Measurements from ENCODE around the gene CRLF2.
"Not testable (repeated sequence)": the region's sequence is repeated elsewhere in the genome, so short reads cannot be mapped to it uniquely, and the experiment has no call there.

DNA sequence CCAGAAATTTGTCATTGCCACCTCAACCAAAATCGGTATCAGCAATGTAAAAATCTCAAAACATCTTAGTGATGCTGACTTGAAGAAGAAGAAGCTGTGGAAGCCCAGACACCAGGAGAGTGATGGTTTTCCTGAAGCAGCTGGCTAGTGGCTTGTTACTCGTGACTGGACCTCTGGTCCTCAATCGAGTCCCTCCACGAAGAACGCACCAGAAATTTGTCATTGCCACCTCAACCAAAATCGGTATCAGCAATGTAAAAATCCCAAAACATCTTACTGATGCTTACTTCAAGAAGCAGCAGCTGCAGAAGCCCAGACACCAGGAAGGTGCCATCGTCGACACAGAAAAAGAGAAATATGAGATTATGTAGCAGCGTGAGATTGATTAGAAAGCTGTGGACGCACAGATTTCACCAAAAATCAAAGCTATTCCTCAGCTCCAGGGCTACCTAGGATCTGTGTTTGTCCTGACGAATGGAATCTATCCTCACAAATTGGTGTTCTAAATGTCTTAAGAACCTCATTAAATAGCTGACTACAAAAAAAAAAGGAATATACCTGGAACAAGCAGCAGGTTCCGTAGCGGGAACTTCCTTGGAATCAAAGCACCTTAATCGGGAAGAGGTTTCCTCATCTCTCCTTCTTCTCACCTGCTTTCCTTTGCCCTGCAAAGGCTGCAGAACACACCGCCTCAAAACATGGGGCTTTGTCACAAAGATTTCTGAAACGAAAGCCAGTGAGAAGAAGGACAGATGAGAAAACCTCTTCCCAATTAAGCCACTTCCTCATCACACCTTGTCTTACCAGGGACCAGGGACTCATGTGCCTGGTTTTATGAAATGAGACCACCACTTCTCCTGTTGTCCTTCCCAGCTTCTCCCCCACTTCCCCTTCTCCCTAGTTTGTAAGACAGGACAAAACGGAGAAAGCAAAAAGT is 37.6 kb downstream of the CRLF2 start:
- TF ChIP-seq, protein P1, sequence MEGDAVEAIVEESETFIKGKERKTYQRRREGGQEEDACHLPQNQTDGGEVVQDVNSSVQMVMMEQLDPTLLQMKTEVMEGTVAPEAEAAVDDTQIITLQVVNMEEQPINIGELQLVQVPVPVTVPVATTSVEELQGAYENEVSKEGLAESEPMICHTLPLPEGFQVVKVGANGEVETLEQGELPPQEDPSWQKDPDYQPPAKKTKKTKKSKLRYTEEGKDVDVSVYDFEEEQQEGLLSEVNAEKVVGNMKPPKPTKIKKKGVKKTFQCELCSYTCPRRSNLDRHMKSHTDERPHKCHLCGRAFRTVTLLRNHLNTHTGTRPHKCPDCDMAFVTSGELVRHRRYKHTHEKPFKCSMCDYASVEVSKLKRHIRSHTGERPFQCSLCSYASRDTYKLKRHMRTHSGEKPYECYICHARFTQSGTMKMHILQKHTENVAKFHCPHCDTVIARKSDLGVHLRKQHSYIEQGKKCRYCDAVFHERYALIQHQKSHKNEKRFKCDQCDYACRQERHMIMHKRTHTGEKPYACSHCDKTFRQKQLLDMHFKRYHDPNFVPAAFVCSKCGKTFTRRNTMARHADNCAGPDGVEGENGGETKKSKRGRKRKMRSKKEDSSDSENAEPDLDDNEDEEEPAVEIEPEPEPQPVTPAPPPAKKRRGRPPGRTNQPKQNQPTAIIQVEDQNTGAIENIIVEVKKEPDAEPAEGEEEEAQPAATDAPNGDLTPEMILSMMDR (IDR thresholded peaks at IDR 0.05 in 8 of 11, conservative IDR thresholded peaks at IDR 0.05 in 3 of 11) = not testable (repeated sequence)
- TF ChIP-seq POLR2A, POLR2AphosphoS5 (IDR thresholded peaks at IDR 0.05): not testable (repeated sequence)
